ENCODE measurements around the gene LARP4. TPM values are rescaled to one million over a fixed set of nuclear protein-coding genes. Genes with fewer than 3 reads are reported as not detected.

LARP4 gene
- total RNA-seq, 3 donors from 2014 or later (not counting 1 experiment from before 2014, with no cell fraction given) = 25.1 to 41.1 (median 35.3) TPM

DNA sequence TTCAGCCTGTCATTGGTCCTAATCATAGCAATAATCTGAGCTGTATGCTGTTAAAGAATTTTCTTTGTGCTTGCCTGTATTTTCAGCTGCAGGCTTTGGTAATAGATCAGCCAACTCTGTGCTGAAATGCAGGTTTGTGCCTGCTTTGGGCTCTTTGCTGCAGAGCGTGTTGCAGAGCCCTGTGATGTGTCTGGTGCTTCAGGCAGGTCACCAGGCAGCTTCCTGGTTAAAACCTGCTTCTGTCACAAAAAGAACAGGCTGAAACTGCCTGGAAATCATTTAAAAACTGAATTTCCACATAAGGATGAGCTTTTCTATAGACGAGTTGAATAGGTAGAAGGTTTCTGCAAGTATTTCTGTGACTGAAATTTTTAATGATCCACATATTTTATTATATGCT lies 107.2 kb downstream of the LARP4 start:
- Mint-ChIP-seq H3K36me3 (no peaks in the 10 kb centered on the region), H3K4me3 (peak overlapping the region; percentile 19), H3K27me3 (ENCODE audit: low read depth in 2 of 2) (no peaks in the 10 kb centered on the region), H3K4me1 (peaks cover 47 to 51% of the 10 kb centered on the region in 2 donors), H3K9me3 (no peaks in the 10 kb centered on the region), H3K27ac (peak overlapping the region in 1 of 2 donors; percentile 61)
- ATAC-seq = no peak
- Histone ChIP-seq H3K27ac (ENCODE audit: low read length) (no peak overlapping the region), H3K4me1 (ENCODE audit: control insufficient read depth, insufficient read depth, low read length) (peaks cover 20% of the 10 kb centered on the region), H3K9me3 (ENCODE audit: control insufficient read depth, insufficient read depth, low read length) (no peaks in the 10 kb centered on the region), H3K36me3 (ENCODE audit: control insufficient read depth, insufficient read depth, low read length) (no peaks in the 10 kb centered on the region), H3K27me3 (ENCODE audit: control insufficient read depth, insufficient read depth, low read length) (no peaks in the 10 kb centered on the region), H3K4me3 (ENCODE audit: low read length) (no peak overlapping the region)
- intact Hi-C loops (cut with micrococcal nuclease) = loop anchor here (5.0 to 10.0 kb wide), 2 partner anchors 227 to 664 kb away; partner anchors contain the start of gene TFCP2
- DNase-seq = peak in 1 of 2 donors; percentile 60
- TF ChIP-seq, protein P1, sequence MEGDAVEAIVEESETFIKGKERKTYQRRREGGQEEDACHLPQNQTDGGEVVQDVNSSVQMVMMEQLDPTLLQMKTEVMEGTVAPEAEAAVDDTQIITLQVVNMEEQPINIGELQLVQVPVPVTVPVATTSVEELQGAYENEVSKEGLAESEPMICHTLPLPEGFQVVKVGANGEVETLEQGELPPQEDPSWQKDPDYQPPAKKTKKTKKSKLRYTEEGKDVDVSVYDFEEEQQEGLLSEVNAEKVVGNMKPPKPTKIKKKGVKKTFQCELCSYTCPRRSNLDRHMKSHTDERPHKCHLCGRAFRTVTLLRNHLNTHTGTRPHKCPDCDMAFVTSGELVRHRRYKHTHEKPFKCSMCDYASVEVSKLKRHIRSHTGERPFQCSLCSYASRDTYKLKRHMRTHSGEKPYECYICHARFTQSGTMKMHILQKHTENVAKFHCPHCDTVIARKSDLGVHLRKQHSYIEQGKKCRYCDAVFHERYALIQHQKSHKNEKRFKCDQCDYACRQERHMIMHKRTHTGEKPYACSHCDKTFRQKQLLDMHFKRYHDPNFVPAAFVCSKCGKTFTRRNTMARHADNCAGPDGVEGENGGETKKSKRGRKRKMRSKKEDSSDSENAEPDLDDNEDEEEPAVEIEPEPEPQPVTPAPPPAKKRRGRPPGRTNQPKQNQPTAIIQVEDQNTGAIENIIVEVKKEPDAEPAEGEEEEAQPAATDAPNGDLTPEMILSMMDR (IDR thresholded peaks at IDR 0.05) = no peak
- WGBS (ENCODE audit: insufficient coverage) = 42% methylated on average over 1 of the region's 2 CpGs

DNA sequence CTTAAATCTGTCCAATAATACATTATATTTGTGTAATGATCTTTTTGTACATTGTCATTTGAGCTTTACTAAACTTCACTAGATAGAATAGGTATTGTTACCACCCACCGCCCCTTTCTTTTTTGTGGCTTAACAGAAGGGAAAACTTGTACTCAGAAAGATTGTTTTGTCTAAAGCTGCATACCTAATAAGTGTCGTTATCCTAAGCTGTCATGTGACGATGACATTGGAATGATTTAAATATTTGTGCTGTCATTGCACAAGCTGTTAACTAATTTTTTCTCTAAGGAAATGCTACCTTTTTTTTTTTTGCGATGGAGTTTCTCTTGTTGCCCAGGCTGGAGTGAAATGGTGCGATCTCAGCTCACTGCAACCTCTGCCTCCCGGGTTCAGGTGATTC lies 107.7 kb downstream of the LARP4 start:
- Mint-ChIP-seq H3K9me3 (no peaks in the 10 kb centered on the region), H3K36me3 (no peaks in the 10 kb centered on the region), H3K27me3 (ENCODE audit: low read depth in 2 of 2) (no peaks in the 10 kb centered on the region), H3K4me1 (peaks cover 47 to 51% of the 10 kb centered on the region in 2 donors), H3K4me3 (no peak overlapping the region), H3K27ac (peak overlapping the region in 1 of 2 donors; percentile 61)
- intact Hi-C loops (cut with micrococcal nuclease) = loop anchor here (5.0 to 10.0 kb wide), 2 partner anchors 226 to 664 kb away; partner anchors contain the start of gene TFCP2
- TF ChIP-seq, protein P1 (IDR thresholded peaks at IDR 0.05) = no peak
- ATAC-seq (no peak), DNase-seq (no peak)
- Histone ChIP-seq H3K36me3 (ENCODE audit: control insufficient read depth, insufficient read depth, low read length) (no peaks in the 10 kb centered on the region), H3K9me3 (ENCODE audit: control insufficient read depth, insufficient read depth, low read length) (no peaks in the 10 kb centered on the region), H3K27ac (ENCODE audit: low read length) (no peak overlapping the region), H3K4me1 (ENCODE audit: control insufficient read depth, insufficient read depth, low read length) (peaks cover 20% of the 10 kb centered on the region), H3K4me3 (ENCODE audit: low read length) (no peak overlapping the region), H3K27me3 (ENCODE audit: control insufficient read depth, insufficient read depth, low read length) (no peaks in the 10 kb centered on the region)
- 66% methylated on average over 6 of the region's 6 CpGs for WGBS (ENCODE audit: insufficient coverage)

DNA sequence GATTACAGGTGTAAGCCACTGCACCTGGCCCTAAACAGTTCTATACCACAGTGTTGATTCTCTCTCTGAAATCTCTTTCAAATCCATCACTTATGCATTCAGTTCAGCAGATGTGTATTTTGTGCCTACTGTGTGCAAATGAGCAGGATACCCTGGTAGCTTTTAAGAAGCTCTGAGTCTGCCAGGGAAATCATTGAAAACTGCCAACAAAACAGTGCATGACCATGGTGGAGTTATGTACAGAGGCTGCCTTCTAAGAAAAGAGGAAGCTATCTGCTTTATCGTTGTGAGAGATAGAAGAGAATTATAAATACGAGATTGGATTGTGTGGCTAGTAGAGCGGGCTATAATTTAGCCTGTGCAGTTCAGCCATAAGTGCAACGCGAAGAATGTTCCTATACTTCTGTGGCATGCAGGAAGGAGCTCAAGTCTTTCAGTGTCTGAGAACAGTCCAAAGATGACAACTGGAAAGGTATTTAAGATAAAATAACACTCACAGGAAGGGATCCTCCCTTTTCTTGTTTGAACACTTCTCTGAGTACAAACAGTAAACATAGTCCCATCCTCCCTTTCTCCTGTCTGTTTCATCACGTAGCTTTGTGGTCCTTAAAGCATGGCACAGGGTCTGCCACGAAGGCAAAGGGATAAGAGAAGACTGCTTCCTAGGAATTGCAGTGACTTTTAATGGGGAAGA lies 108.4 kb downstream of the LARP4 start:
- DNase-seq (no peak), ATAC-seq (no peak)
- no peak overlapping the region for H3K27ac Mint-ChIP-seq
- Histone ChIP-seq H3K36me3 (ENCODE audit: control insufficient read depth, insufficient read depth, low read length) (no peaks in the 10 kb centered on the region), H3K27ac (ENCODE audit: low read length) (no peak overlapping the region), H3K27me3 (ENCODE audit: control insufficient read depth, insufficient read depth, low read length) (no peaks in the 10 kb centered on the region), H3K4me1 (ENCODE audit: control insufficient read depth, insufficient read depth, low read length) (peaks cover 22% of the 10 kb centered on the region), H3K4me3 (ENCODE audit: low read length) (no peak overlapping the region), H3K9me3 (ENCODE audit: control insufficient read depth, insufficient read depth, low read length) (no peaks in the 10 kb centered on the region)
- 49% methylated on average over 7 of the region's 7 CpGs for WGBS (ENCODE audit: insufficient coverage)
- peaks cover 47 to 51% of the 10 kb centered on the region in 2 donors for H3K4me1 Mint-ChIP-seq
- no peaks in the 10 kb centered on the region for H3K27me3 Mint-ChIP-seq (ENCODE audit: low read depth in 2 of 2)
- no peak overlapping the region for H3K4me3 Mint-ChIP-seq
- no peaks in the 10 kb centered on the region for H3K9me3 Mint-ChIP-seq
- TF ChIP-seq, protein P1 (IDR thresholded peaks at IDR 0.05) = no peak
- H3K36me3 Mint-ChIP-seq = no peaks in the 10 kb centered on the region
- intact Hi-C loops (cut with micrococcal nuclease) = loop anchor here (5.0 to 10.0 kb wide), 2 partner anchors 226 to 663 kb away; partner anchors contain the start of gene TFCP2

Data from natural killer cell (primary cell).